GM19468 (cell line): ENCODE results near the gene SMAD1.

Source experiments
- ATAC-seq: cut with Tn5 transposase; IDR thresholded peaks from one replicate; pipeline ENCODE4 v1.9.1; 2021; ENCODE audit warnings: mild to moderate bottlenecking, moderate library complexity, moderate number of reproducible peaks; ENCODE audit not compliant: unreplicated experiment; ENCODE audit errors: extremely low read depth

The SMAD1 gene

GRCh38 chr4:145487631-145488030 lies 6.0 kb downstream of the SMAD1 start:
- peak; percentile 88 for ATAC-seq

GRCh38 chr4:145488310-145488709 lies 6.7 kb downstream of the SMAD1 start:
- ATAC-seq = no peak

- ATAC-seq = no peak
Observed at GRCh38 chr4:145489556-145489955, 7.9 kb downstream of the SMAD1 start.

GRCh38 chr4:145490361-145490760 lies 8.7 kb downstream of the SMAD1 start:
- no peak for ATAC-seq

GRCh38 chr4:145490796-145491195 lies 9.1 kb downstream of the SMAD1 start:
- no peak for ATAC-seq

- no peak for ATAC-seq
Observed at GRCh38 chr4:145492376-145492775, 10.7 kb downstream of the SMAD1 start.

GRCh38 chr4:145493166-145493565 lies 11.5 kb downstream of the SMAD1 start:
- no peak for ATAC-seq

- ATAC-seq = no peak
Observed at GRCh38 chr4:145494666-145495270, 13.1 kb downstream of the SMAD1 start.

GRCh38 chr4:145496292-145496691 lies 14.6 kb downstream of the SMAD1 start:
- no peak for ATAC-seq

GRCh38 chr4:145497199-145498149 lies 15.8 kb downstream of the SMAD1 start:
- ATAC-seq = no peak

- peak; percentile 58 for ATAC-seq
Observed at GRCh38 chr4:145498430-145498829, 16.8 kb downstream of the SMAD1 start.

- peak; percentile 34 for ATAC-seq
Observed at GRCh38 chr4:145501051-145501660, 19.5 kb downstream of the SMAD1 start.

- ATAC-seq = no peak
Observed at GRCh38 chr4:145502809-145503208, 21.2 kb downstream of the SMAD1 start.

- ATAC-seq = no peak
Observed at GRCh38 chr4:145503486-145504072, 21.9 kb downstream of the SMAD1 start.

- no peak for ATAC-seq
Observed at GRCh38 chr4:145505995-145506394, 24.3 kb downstream of the SMAD1 start.

GRCh38 chr4:145507636-145508035 lies 26.0 kb downstream of the SMAD1 start:
- no peak for ATAC-seq

GRCh38 chr4:145511913-145512522 lies 30.4 kb downstream of the SMAD1 start:
- no peak for ATAC-seq

GRCh38 chr4:145513020-145513621 lies 31.5 kb downstream of the SMAD1 start:
- ATAC-seq = no peak

GRCh38 chr4:145520172-145520571 lies 38.5 kb downstream of the SMAD1 start:
- no peak for ATAC-seq

- no peak for ATAC-seq
Observed at GRCh38 chr4:145521282-145521681, 39.6 kb downstream of the SMAD1 start.
